GM18498 (cell line): ENCODE data around the gene CTRL.

Experiments used
- ATAC-seq: cut with Tn5 transposase; IDR thresholded peaks from one replicate; pipeline ENCODE4 v1.9.1; 2021; ENCODE audit warnings: mild to moderate bottlenecking, moderate library complexity; ENCODE audit not compliant: unreplicated experiment

Gene CTRL

DNA sequence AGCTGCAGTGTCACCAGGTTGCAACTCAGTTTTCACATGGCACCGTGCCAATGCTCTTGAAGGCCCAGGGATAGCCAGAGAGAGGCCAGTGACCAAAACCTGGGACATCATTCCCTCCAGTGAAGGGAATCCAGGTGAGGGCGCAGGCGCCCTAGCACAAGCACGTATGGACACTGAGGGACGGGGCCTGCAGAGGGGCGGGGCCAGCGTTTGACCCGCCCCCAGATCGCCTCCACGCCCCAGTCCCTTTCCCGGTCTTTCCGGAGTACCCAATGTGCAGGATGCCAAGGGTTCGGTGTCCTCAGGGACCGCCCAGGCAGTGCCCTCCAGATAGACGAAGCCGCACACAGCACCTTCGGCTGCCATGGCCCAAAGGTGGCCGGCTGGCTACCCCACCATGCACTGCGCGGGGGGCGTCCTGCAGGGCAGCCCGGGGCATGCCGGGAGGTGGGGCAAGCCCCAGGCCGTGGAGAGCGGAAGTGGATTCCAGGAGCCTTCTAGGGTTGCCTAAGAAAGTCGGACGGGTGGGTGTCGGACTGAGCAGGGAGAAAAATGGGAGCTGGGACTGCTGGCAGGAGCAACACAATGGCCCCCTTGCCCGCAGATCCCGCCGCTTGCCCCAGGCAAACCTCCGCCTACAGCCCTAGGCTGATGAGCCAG is 32.1 kb upstream of the CTRL start:
- no peak for ATAC-seq

DNA sequence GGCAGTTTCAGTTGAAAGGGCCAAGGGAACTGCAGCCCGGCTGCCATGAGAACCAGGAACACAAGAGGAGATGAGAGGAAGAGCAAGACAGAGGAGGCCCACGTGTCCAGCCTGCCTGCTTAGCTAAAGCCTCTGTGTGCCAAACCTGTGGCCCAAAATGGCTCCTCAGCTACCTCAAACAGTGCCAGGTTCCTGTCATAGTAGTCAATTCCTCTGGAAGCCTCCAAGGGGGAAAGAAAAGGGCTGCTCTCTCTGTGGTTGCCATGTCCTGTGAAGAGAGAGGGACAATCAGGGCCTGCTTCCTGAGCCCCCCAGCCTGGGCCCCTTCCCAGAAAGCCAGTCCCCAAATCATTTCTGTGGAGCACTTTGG is 31.6 kb upstream of the CTRL start:
- no peak for ATAC-seq

DNA sequence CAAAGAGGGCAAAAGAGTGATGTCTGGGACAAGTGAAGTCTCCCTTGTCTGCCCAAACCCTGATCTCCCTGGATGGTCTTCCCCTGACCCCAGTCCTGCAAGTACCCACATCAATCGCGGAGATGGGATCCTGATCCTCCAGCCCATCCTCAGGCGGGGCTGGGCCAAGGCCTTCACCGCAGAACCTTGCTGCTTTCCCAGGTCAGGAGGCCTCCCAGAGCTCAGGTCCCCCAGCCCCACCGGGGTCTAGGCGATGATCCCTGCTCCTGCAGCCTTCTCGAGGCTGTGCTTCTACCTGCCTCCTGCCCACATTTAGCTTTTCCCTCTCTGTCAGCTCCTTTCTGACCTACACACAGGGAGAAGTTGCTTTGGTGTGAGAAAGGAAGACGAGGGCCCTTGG is 30.5 kb upstream of the CTRL start:
- ATAC-seq = no peak

DNA sequence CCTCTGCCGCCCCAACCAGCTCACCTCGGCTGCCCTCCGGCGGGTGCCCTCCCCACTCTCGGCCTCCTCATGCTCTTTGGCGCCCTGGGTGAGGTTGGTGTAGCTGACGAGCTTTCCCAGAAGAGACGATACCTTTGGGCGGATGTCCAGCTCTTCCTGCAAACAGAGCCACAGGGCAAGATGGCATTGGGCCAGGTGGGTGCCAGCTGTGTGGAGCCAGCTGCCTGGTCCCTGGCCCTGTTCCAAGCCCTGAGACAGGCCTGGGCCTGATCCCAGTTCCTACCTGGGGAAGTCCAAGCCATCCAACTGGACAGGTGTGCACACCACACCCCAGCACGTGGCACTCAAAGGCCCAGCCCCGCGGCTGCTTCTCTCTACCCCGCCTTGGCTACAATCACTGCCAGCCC is 29.9 kb upstream of the CTRL start:
- ATAC-seq = no peak

DNA sequence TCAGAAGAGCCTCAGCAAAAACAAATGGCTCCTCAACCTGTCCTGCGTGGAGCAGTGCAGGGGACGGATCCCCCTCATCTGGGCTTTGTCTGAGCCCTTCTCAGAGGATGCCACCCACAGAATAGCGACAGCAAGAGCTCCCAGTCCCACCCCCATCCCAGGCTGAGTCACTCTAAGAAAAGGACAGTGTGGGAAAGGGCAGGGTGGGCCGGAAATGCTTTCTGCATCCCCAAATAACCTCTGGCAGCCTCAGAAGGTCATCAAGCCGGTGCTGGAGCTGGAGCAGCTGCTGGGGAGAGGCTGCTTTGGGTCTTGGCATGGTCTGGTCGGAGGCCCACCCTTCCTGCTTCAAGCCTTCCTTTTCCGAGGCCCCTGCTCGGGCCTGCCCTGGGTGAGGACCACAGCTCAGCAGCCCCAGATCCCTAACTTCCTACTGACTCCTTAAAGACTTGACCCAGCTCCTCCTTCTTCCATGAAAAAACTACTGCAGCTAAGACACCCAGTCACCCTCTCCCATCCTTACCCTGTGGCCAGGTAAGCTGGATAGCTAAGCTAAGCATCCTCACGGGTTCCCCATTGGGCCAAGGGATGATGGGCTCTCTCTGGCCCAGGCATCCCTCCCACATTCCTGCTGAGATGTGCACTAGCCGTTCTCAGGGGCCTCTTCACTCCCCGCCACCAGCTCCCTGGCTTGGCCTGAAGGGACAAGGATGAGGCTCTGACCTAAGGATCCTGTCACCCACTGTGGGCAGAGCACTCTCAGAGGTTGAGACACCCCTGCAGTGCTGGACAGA is 28.1 kb upstream of the CTRL start:
- ATAC-seq = no peak

DNA sequence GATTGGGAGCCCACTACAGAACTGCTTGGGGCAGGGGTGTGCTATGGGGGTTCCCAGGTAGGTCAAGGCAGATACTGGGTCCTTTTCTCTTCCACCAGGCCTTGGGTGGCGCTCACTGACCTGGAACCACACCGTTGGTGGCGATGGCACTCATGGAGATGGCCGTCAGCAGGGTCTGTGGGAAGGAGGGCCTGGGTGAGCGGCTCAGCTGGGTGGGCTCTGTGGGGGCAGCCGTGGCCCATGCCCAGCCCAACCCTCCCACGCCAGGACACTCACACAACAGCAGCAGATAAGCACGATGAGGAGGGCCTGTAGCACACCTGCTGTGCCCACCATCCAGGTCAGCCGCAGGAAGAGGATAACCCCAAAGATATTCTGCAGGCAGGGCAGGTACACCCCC is 26.0 kb upstream of the CTRL start:
- no peak for ATAC-seq

DNA sequence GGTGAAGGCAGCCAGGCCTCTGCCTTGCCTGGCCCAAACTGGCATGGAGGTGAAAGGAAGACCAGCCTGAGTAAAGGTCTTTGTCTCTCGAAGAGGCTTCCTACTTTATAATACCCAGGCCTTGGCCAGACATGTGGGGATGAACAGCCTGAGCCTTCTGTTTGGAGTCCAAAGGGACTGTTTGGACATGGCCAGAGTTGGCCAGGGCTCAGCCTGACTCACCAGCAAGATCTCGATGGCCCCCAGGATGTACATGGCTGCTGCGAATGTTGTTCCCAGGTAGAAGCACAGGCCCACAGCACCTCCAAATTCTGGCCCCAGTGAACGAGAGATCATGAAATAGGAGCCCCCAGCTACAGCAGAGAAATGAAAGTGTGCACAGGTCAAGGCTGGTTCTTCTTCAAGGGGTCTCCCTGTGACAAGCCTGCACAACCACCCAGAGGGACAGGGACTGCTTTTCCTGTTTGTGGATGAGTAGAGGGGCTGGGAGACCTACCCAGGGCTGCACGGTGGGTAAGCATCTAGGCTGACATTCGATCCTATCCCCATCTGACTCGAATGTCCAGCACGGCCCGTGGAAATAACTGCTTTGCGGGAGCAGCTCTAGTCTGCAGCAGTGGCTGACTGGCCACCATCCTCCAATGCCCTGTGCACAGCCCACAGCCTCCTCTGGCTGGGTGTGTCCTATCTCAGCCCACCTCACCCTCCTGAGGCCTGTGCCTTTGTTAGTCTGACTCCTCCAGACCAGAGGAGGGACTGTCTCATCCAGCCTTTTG is 22.9 kb upstream of the CTRL start:
- no peak for ATAC-seq

DNA sequence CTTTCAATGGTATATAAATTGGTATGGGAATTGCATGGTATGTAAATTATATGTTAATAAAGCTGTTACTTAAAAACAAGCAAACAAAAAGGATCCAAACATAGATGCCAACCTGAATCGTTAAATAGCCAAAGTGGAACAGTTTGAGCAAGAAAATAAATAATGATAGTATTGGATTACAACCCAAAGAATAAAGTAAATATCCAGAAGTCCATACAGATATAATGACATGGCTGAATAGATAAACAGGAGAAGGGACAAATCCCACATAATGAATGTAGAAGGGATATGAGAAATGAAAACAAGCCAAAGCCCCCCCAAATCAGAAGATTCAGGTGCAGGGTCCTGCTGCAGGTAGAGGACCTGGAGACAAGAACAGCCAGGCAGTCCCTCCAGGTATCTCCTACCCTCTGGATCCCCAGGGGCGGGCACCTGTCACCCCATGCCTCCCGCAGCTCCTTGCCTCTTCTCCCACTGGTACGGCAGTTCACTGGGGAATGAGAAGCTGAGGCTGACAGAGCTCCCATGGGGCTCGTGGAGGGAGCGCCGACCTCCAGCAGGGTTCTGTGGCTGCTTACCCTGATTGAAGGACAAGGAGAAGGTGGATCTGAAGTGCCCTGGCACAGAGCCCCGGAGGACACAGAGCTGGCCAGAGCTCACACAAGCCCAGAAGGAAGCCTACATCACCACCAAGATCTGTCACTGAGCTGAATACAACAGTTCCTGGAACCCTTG is 22.1 kb upstream of the CTRL start:
- no peak for ATAC-seq

DNA sequence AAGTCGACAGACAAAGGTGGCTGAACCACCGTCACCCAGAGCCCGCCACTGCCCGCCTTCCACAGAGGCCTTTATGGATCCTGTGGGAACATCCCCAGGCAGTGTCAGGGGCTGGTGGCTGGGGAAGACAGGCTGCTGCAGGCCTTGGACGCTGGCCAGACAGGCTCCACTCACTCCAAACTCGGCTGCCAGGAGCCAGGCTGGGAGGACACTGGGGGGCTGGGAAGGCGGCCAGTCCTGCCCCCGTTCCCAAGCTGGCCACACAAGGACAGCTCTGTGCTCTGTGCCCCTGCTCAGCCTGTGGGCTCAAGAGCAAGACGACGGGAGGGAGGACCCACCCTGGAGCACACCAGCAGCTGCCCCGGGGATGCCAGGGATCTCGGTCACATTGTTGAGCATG is 19.8 kb upstream of the CTRL start:
- ATAC-seq = no peak

DNA sequence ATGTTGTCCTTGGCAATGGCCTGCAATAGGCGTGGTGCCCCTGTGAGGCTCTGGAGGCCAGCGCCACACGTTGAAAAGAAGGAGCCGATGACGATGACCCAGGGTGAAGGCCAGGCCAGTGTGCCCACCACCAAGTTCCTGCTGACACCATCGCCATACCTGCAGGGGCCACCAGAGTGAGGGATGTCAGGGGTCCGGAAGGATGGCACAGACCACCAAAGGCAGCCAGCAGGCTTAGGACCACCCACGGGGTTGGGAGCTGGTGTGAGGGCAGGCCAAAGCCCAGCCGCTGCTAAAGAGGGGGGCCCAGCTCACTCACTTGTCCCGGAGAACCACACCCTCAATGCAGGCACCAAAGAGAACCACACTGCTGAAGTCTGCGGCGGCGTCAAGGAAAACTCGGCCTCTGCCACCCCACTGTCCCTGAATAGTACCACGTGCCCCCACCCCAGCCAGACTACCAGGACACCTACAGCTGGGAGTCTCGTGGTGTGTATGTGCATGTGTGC is 18.7 kb upstream of the CTRL start:
- ATAC-seq = no peak

DNA sequence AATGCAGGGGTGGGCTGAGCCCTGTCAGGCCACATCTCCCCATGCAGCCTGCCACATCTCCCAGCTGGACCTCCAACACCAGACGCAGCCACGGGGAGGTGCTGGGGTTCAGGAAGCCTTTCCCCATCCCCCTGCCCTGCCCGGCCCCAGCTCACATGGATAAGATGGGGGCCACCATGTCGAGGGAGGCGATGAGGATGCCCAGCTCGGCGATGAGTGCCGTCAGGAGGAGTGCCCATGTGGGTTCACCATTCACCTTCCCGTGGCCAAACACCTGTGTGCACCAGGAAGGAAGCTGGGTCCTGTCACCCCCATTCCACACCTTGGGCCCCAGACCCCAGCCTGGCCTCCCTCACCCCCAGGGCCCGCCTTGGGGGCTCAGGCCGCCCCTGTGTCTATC is 18.0 kb upstream of the CTRL start:
- ATAC-seq = no peak

DNA sequence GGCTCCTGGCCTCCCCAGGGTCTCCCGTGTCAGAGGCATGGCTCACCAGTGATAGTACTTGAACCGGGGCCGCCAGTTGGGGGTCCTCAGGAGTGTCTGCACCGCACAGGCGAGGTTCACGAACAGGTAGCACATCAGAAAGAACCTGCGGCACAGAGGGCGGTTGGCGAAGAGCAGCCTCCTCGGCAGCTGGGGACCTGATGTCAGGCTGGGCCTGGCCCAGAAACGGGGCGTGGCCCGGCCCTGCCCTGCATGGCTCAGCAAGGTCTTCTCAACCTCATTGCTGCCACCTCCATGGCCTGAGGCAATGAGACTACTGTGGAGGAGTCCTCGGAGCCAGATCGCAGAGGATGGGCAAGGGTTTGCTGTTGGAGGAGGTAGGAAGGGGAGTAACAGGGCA is 16.4 kb upstream of the CTRL start:
- no peak for ATAC-seq

DNA sequence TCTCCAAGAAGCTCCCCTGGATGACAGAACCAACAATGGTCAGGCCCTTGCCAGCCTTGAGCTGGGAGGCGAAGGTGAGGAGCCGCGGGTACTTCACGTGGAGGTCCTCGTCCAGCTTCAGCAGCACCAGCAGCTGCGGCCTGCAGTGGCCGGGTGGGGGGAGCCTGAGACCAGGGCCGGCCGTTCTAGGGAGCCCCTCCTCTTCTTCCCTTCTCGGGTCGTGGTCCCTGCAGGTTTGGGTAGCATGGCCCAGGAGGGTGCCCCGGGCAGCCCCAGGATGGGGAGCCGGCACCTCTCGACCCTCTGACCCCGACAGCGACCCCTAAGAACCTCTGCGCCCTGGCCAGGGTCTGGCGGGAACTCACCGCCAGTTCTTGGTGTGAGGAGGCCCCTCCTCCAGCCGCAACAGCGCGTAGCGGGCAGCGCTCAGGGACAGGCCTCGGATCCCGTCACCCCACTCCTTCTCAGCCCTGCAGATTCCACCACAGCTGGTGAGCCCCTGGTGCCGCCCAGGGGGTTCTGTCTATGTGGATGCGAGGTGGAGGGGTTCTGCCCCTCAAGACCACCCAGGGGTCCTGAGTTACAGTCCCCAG is 15.4 kb upstream of the CTRL start:
- no peak for ATAC-seq

DNA sequence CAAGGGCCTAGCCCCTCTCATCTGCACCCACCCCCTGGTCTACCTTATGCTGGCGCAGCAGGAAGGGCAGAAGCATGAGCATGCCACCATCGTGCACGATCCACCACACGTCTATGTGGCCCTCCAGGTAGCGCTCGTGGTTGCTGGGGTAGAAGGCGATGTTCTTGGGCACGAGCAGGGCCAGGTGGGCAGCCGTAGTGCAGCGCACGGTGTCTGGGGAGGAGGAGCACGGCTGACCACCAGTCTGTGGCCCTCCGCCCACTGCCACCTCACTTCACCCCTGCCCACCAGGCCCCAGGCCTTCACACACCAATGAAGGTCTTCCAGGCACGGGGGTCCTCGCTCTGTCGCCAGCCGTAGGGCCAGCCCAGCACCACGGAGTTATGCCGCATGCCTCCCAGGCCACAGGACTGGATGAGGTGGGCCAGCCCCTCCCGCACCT is 14.5 kb upstream of the CTRL start:
- no peak for ATAC-seq

DNA sequence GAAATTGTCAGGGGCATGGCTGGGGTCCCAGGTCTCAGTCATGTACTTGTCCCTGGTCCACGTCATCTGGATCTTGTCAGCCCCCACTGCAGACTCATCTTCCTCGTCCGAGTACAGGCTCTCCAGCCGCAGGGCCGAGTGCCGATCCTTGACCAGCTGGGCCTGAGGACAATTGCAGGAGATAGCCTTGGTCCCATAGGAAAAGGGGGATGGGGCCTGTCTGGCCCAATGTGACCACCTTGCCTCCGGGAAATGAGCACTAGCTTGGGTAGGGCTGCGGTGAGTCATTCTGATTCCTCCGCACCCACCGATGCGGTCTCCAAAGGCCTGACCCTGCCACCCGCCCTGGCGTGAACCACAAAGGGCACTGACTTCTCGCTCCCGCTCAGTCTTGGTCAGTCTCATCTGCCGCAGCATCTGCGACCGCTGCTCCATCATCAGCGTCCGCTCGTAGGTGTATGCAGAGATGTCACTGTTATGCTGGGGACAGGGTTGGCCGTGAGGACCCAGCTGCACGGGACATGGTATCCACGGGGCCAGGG is 13.8 kb upstream of the CTRL start:
- ATAC-seq = no peak

DNA sequence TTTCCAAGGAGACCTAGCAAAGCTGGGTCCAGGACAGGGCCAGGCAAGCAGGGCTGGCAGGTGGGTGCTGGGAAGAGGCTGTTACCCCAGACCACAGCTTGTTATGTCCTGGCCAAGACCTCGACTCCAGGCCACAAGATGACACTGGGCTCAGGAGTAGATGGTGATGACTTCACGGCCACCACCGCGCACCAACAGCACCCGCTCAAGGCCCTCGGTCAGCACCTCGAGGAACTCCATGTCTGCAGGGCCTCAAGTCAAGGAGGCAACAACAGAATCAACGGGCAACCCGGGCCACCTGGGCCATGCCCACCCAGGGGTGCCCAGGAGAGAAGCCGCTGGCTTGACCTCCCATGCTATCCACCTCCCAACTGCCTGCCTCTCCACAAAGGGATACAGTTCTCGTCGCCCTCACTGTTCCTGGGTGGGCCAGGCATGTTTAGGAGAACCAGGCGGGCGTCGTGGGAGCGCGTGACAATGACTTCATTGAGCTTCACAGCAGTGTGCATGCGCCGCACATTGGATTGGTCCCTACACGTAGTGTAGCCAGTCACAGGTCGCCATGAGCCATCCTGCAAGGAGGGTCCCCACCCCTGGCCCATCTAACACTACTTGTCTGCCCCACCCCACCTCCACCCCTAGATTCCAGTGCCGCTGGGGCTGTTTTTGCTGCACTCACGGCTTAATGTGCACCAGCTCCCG is 13.2 kb upstream of the CTRL start:
- no peak for ATAC-seq

DNA sequence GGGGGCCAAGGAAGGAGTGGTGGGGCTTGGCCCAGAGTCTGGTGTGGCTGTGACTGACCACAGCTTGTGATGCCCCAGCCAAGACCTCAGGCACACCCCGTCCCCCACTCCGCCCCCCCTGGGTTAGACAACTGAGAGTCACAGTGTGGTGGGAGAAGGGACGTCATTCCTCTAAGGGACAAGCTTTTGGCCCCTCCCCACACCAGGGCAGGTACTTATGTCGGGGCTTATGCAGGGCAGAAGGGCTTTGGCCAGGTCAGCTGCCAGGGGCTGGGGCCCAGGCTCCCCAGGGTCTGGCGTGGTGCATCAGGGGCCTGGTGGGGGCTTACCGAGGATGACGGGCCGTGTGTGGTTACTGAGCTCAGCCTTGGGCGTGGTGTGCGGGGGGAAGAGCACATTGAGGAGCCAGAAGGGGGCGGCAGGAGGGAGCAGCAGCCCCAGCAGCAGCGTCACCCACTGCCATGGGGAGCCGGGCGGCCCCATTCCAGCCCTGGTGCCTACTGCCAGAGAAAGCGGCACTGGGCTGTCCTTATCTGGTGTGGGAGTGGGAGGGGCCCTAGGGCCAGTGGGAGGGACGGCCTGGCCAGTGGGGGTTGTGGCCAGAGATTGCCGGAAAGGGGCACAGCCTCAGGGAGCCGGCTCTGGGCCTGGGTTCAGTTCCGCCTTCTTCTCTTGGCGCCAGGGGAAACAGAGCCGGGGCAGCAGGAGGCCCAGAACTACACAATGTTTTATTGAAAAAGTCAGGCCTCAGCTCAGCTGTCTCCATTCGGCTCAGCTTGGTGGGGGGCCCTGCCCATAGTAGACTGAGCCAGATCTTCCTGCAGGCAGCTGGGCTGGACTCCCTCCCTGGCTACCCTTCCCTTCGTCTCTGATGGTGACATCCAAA is 12.2 kb upstream of the CTRL start, which contains the start of gene LCAT:
Gene LCAT (minus strand): TSS at position 502 of the 886 bp plus-strand sequence. CDS start 19 bp downstream, at position 483.
- ATAC-seq = no peak

DNA sequence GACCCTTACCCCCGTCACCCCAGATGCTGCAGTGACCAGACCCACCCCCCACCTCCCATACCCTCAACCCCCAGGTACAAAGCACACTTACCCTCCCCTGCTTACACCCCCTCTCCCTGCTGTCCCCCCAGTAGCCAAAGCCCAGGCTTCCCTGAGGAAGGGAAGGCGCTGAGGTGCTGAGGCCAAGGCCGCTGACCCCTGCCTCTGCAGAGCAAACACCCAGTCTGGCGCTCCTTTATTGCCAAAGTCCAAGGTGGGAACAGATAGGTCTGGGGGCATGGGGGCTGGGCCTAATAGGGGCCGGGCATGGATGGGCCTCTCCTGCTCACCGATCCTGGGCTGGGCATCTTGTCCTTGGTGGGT is 11.6 kb upstream of the CTRL start:
- ATAC-seq = no peak
